Measurements from ENCODE around the gene TSPEAR.

GRCh38 chr21:44701541-44701940 lies 9.8 kb downstream of the TSPEAR start:
- TF ChIP-seq, protein P1, sequence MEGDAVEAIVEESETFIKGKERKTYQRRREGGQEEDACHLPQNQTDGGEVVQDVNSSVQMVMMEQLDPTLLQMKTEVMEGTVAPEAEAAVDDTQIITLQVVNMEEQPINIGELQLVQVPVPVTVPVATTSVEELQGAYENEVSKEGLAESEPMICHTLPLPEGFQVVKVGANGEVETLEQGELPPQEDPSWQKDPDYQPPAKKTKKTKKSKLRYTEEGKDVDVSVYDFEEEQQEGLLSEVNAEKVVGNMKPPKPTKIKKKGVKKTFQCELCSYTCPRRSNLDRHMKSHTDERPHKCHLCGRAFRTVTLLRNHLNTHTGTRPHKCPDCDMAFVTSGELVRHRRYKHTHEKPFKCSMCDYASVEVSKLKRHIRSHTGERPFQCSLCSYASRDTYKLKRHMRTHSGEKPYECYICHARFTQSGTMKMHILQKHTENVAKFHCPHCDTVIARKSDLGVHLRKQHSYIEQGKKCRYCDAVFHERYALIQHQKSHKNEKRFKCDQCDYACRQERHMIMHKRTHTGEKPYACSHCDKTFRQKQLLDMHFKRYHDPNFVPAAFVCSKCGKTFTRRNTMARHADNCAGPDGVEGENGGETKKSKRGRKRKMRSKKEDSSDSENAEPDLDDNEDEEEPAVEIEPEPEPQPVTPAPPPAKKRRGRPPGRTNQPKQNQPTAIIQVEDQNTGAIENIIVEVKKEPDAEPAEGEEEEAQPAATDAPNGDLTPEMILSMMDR (IDR thresholded peaks at IDR 0.05), result no peak
- no peak for TF ChIP-seq ZFX (IDR thresholded peaks at IDR 0.05; ENCODE audit: borderline replicate concordance)

All from 22Rv1 (cell line).